KG1 (cell line): ENCODE data around the gene AGMO.

Source experiments
- DNase-seq: peaks from one replicate; lab custom pipeline; 2025; lab: John Stamatoyannopoulos, UW

The AGMO gene

DNA sequence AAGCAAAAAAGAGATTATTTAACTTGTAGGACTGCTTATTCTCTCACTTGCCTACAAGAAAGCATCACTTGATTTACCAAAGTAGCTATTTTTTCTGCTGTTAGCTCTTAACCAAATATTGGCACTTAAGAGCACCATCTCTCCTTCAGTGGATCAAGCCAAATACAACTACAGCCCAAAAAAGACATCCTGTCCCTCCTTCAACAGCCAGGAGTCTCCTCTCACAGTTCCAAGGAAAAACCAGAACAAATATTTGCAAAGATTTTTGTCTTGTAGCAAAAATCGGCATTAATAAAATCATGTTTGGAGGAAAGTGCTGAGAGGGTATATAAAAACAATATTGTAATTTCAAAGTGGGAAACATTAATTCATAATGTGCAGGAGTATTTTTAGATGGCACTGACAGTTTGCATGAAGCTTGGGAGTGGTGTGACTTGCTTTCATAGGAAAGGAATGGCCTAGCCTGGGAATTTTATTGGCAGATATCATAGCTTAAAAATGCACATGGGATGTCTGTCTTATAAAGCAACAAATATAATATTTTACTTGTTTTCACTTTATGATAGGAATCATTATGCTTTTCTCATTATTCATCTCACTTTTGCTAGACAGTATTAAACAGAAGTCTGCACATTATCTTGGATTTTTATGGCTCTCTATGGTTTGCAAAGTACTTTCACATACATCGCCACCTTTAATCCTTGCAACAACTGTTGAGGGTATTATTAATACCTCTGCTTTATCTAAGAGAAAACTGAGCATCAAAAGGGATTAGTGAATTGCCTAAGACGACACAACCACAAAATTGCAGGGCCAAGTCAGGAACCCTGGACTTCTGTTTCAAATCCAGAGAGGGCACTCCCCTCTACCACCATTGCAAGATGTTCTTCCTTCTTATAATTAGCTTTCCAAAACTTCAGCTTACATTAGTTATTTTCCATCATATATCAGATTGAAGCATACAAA, 103.5 kb downstream of the AGMO start:
- no peak for DNase-seq

DNA sequence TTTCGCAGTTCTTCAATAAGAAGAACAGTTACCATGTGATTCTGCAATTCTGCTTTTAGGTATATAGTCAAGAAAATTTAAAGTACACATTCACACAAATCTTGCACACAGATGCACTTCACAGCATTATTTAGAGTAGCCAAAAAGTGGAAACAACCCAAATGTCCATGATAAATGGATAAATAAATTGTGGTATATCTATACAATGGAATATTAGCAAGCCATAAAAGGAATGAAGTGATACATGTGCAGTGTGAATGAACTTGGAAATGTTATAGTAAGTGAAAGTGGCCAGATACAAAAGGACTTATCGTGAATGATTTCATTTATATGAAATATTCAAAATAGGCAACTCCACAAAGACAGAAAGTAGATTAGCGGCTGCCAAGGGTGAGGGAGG, 109.1 kb downstream of the AGMO start:
- DNase-seq, result no peak

DNA sequence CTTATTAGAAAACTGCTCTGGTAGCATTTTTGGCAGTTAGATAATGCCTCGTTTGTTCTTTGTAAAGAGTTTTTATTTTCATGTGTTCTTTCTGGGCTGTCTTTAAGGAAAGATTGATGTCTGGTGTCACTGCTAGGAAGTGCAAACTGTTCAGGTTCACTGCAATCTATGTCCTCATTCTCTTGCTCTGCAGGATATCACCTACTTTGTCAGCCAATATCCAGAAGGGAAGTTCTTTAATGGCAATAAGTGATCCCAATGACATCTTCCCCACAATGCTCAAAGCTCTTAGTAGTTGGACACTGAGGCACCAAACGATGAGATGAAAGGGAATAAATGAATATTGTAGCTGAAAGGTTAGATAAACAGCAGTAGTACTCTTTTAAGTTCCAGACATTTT, 115.1 kb downstream of the AGMO start:
- no peak for DNase-seq

DNA sequence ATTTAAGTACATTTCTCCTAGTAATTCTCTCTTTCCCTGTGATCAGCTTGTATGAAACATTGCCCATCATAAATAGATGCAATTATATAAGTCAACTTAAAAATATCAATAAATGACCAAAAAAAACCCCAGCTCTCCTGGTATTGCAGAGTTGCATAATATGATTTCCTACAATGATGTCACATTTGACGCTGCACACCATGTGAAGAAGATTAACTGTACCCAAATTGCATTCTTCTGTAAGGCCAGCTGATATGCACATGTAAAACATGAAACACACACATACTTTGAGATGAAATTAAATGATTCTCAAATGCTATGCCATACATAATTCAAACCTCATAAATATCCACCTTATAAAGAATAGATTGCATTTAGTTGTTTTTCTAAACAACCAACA, 115.5 kb downstream of the AGMO start:
- DNase-seq, result no peak

DNA sequence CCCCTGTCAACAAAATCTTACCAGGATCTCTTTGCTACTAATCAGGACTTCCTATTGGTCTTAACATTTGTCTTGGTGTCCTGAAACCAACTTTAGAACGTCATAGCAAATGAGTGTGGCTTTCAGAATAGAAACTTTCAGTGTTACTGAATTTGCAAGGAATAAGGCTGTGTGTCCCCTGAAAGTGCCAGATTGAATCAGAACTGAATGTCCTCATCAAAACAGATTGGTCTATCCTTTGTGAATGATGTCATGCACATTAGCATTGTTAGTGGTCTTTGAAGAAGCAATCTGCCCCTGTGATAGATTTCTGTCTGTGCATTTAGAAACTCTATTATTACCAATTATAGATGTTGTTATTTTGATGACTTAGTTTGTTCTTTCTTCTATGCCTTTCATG, 119.9 kb downstream of the AGMO start:
- DNase-seq, result no peak

DNA sequence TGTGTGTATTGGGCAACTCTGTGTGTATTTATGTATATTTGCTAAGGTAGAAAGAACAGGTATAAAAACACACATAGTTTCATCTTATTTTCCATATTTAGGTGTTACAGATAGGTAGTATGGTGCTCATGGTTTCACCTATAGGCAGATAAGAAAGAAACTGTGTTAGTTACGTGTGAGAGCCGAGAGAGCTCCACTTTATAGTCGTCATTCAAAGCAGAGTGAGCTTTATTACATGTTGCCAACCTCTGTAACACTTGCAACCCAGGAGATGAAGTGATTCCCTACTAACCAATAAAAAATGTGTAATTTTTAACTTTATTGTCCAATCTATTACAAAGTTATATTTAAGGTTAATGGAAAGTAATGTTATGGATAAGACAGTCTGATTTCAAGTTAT, 121.3 kb downstream of the AGMO start:
- no peak for DNase-seq

DNA sequence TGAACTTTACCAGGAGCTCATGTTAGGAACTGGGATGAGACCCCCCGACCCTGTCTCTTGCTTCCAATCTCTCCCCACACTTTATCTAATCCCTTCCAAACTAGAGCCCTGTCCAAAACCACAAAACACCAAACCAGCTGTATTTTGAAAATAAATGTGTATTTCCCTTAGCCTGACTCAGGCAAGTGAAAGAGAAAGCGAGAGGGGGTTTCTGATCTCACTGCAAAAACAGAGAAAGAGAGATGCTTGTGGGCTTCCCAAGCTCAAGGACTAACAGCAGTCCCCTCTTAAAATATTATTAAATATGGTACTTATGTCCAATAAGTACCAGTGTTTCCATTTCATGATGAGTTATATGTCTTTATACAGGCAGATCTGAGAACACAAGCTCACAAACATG, 122.0 kb downstream of the AGMO start:
- no peak for DNase-seq

DNA sequence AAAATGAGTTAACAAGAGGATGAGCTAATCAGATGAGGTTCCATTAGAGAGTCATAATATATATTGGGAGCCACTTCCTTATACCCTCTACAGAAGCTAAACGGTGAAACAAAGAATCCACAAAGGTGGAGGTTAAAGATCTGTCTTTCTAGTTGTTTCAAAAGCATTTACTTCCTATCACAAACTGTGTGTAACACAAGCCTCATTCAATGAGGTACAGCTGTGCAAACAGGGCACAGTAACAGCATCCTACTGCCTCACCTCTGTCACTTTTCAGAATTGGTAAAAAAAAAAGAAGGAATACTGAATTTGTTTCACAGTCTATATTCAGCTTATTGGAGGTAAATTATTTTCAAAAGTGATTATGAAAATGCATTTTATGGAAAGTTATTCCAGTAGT, 128.7 kb downstream of the AGMO start:
- no peak for DNase-seq

DNA sequence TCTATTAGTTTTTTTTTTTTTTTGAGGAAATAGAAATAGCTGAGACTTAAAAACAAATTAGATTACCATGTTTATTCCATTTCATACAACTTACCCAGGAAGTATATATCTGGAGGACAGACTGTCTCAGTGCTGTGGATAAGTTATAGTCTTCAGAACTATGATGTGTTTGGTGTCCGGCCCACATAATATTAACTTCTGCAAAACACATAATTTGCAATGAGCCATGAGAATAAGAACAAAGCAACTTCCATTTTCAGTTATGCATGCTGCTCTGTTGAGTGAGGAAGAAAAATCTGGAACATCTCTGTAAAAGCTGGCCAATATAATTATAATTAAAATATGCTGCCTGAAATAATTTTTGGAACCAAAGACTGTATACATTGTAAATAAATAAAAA, 130.9 kb downstream of the AGMO start:
- DNase-seq, result no peak

DNA sequence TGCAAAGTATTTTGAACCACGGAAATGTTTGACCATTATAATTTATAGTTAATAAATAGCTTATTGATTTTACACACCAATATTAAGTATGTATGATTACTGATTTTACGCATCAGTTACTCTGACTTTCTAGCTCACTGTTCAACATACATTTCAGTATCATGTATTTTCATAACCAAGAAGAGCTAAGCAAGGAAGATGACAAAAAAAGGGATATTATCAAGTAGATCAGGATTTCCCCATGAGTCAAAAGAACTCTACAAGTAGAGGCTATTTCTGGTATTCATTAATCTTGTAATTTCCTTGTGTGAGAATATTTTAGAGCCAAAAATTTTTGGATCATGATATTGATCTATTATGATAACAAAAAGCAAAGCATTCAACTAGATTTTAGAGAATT, 131.6 kb downstream of the AGMO start:
- DNase-seq, result no peak

DNA sequence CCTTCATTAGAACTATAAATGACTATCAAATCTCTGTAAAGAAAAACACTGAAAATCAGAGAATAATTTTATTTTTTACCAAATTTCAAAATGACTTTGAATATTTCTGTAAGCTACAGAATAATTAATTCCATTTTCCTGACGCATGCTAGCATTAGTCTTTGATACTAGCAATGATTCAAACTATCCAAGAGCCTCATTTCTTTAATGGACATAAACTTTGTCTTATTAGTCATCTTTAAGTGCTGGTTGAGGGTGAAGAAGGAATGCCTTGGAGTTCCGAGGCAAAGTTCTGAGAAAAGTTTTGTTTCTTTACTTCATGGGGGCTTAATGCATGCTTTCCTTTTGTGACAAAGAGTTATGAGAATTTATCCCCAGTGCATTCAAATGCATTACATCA, 137.3 kb downstream of the AGMO start:
- DNase-seq, result no peak

DNA sequence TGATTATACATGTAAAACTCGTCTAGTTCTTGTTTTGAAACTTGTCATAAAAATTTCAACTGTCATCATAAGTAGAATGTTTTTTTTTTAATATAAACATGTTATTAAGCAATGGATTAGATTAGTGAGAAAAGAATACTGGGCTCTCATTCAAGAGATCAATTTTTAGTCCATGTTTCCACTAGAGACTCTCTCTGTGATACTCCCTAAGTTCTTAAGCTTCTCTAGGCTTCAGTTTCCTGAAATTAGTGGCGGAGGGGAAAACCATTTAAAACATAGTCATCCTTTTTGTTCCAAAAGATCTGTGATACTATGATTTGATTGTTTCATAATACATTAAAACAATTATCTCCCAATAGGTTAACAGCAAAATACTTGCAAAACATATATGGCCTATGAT, 142.2 kb downstream of the AGMO start:
- no peak for DNase-seq

DNA sequence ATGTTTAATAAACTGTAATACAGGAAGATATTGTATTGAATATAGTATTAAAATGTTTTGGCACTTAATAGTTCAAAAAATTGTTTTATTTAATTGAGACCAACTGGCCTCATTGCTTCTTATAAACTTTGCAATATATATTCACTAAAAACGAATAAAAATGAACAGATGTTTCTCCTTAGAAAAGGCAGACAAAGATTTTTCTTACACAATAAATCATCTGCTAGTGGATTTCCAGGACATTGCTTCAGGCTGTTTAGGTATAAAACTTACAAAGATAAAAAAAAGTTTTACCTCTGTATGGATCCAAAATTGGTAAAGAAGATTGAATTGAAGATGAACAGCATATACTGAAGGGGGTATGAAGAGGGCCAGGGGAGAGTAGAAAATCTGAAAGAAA, 143.6 kb downstream of the AGMO start:
- DNase-seq, result no peak

DNA sequence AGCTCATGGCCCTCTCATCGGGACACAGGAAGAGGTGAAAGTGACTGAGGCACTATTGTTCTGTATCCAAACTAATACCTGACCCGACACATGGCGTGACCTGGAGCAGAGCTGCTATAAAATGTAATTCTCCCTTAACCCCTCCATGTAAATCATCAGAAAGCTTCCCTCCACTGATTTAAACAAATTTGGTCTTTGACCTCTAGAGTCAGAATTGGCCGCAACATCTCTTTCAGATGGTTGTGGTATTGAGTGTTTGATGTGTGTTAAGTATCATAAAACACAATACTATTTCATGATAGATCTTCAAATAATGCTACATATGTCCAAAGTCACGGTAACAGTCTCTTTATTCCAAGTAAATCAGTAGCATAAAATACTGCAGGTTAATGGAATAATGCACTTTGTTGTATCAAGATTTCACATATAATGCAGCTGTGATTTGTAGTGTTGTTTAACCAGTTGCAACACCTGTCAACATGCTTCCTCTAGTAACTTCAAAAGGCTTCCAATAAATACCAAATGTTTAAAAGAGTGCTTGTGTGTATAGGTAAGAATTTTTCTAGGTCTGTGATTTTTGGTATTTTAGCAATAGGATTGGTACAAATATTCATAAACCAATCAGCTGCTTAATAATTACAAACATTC, 144.3 kb downstream of the AGMO start:
- no peak for DNase-seq

DNA sequence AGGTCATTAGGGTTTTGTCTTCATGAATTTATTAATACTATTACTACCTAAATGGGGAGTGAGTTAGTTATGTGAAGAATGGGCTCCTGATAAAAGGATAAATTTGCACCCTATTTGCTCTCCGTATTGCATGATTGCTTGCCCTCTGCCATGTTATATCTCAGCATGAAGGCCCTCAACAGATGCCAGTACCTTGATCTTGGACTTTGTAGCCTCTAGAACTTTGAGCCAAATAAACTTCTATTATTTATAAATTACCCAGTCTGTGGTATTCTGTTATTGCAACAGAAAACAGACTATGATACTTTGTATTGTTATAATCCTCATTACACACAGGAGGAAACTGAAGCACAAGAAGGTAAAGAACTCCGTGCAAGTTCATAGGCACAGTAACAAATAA, 150.8 kb downstream of the AGMO start:
- no peak for DNase-seq

DNA sequence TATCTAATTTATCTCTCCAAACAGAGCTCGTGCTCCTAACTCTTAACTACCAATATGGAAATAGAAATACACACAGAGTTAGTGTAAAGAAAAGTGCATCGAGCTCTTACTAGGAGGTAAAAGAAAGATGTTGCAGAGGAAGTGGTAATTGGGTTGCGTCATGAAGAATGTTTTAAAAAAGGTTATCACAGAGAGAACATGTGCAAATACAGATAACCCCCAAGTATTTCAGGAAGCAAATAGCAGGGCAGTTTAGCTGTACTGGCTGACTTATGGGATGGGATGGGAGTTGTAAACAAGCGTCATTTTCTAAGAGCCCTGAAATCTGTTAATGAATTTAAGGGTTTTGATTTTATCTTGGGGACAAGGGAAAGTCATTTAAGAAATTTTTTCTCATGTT, 153.9 kb downstream of the AGMO start:
- DNase-seq, result no peak

DNA sequence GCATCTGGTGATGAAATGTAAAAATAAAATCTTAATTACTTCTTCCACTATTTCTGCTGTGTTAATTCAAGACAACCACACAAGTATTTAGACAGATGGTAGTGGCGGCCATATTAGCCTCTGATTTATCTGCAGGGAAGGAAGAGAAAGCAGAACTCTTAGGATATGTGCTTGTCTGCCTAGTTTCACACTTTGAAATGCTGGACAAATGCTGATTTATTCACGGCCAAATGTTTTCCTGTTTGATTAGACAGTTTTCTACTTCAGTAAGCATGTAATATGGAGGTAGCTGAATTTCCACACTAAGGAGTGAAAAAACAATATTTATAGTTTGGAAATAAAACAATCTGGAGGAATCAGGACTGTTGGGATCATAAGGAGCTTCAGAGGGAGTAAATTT, 158.1 kb downstream of the AGMO start:
- no peak for DNase-seq

DNA sequence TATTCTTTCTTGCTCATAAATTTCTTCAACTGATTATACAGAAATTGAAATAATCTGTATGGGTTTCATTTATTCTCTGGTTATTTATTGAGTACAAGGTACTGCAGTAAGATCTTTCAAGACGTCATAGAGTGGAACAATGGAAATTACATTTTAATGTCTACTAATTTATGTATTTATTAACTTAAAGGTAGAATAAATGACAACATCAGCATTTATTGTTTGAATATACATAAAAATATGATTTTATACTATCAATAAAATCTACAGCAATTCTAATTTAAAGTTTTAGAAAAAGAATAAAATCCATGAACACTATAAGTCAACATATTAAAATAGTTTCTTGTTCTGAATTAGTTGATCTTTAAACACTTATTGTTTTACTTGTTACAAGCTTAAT, 158.5 kb downstream of the AGMO start:
- DNase-seq, result no peak

DNA sequence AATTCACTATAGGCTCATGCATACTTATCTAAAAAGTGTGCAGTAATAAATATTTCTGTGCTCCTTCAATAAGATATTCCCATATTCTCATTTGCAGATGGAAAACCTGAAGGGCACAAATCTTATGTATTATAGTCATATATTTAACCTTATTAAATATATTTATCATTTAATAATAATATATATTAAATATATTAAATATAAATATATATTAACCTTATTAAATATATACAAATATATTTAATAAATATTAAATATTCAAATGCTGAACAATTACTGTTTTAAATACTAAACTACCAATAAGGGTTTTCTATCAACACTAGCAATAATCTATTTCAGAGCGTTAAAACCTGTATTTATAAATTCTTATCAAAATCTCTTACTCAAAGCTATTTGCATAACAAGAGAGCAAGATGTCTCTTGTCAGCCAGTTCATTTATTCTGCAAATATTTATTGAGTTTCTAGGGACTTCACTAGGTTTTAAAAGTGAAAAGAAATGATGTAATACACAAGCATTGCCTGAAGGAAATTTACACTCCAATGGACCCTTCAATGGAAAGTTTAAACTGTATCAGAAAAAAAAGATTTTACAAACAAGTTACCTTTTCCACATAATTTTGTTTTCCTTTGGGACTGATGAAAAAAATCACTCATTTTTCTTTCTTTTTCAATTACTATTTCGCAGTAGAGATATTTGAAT, 159.2 kb downstream of the AGMO start:
- DNase-seq, result no peak

DNA sequence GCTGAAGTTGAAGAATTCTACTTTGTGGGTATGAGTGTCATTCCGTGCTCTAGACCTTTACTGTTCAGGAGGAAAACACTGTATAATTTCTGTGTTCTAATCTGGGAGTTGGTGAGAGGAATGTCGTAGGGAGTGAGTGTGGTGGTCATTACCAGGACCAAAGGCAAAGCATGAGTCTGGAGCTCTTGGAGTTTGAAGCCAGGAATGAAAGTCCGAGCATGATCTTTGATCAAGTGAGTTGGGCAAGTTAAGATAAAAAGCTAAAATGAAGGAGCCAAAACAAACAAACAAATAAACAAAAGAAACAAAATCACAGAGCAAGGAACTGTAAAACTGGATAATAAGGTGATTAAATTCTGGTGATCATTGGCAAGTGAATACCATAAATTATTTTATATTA, 161.4 kb downstream of the AGMO start:
- no peak for DNase-seq

DNA sequence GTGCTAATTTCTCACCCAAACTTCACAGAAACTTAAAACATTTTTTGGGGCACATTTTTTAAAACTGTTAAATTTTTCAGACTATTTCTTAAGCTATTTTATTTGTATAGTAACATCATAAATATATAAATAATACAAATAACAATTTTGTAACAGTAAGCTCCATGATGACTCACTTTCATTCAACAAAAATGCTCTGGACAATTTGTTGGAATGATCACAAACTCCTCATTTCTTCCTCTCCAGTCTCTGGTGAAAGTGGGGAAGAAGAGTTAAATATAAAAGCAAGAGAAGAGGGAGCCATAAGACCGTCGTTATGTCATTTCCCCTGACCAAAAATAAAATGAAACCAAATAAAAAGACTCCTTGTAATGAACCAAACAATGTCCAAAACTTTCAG, 162.4 kb downstream of the AGMO start:
- no peak for DNase-seq

DNA sequence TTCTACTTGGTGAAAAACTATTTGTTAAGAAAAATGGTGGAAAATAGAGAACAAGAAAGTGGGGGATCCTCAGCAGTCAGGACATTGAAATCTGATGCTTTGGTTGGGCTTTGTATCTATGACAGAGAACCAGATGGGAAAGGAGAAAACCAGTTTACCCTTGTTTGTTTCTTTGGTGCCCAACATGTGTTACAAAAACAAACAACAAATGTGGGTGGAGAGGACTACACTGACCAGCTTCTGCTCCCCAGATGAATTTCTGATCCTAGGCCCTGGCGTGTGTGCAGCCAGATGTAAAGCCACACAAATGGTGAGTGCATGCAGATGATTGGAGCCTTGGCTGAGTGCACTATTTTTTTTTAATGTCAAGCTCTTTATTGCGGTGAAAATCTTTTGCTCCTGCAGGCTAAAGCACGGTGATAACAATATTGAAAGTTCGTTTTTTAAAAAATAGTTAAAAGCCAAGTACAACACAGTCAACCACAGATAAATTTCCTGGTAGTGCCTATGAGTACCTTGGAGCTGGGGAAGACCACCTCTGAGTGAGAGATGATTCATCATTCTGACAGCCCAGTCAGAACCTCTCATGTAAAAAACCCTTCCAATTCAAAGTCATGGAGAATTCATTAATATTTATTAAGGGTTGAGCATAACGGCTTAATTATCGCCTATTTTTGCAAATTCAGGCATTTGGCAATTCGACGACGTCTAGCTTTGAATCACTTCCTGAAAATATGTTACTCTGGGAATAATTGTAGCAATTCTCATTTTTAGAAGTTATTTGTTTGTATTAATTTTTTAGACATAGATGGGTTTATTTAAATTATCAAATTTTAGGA, 163.7 kb downstream of the AGMO start:
- DNase-seq, result no peak
